Activated CD4-positive, alpha-beta T cell treated with anti-CD3 and anti-CD28 coated beads, Interleukin-10, Interleukin-2, amounts not matched to agents 100 ng/mL and 50 ng/mL, durations not matched to agents 16 hours and 8 hours (primary cell): ENCODE measurements around the gene CXCR3.
A peak's percentile ranks its signal among the peaks of the same experiment; 100 is the strongest.
"Not testable (repeated sequence)": the region's sequence is repeated elsewhere in the genome, so short reads cannot be mapped to it uniquely, and the experiment has no call there.

ENCODE experiments used
- DNase-seq: peaks from one replicate; pipeline ENCODE4 v3.0.0-alpha.2; 2020

Gene CXCR3

GRCh38 chrX:71636438-71637252 lies 18.3 kb upstream of the CXCR3 start:
- no peak for DNase-seq

- DNase-seq = no peak
Measured at GRCh38 chrX:71634366-71634765, 16.1 kb upstream of the CXCR3 start.

- no peak for DNase-seq
Measured at GRCh38 chrX:71632923-71633657, 14.8 kb upstream of the CXCR3 start.

DNA sequence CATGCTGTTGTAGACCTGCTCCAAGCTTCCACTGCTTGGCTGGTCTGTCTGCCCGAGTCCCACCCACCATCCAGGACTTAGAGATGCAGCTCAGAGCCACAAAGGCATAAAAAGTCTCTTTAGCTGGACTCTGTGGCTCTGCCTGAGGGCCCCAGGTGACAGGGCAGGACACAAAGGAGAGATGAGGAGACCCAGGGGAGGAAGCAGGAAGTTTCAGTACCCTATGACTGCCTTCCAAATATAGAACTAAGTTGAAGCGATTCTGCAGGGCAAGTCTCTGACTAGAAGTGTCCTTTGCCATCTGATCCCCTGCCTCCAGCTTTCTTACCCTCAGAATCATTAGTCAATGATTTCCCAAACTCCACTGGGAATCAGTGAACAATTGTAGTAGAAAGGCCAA lies 11.2 kb upstream of the CXCR3 start:
- DNase-seq = no peak

DNA sequence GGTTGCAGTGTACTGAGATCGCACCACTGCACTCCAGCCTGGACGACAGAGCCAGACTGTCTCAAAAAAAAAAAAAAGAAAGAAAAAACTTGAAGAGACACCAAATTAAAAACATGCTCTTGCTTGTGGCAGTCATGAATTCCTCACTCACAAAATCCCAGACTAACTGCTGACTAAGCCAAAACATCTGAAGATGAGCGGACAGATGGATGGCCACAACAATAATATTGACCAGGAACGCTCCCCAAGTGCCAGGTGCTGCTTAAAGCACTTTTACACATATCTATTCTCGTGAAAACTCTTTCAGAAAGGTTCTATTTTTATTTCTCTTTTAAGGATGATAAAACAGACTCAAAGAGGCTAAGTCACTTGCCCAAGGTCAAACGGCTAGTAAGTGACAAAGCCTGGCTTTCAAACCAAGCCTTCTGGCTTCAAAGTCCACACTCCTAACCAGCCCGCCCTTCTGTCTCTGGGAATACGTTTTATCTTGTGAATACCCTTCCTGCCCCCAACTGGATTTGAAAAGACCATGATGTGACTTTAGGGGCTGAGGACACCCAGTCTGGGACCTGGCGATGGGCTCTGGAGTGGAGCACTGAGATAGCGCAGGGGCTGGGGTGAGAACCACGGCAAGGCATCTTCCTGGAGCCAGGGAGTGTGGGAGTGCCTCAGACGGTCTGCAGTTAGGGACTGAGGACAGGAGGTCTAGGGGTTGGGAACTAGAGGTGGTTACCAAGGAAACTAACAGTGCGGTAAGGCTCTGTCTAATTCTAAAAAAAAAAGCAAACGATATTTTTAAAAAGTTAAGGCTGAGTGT lies 9.5 kb upstream of the CXCR3 start:
- DNase-seq = no peak

DNA sequence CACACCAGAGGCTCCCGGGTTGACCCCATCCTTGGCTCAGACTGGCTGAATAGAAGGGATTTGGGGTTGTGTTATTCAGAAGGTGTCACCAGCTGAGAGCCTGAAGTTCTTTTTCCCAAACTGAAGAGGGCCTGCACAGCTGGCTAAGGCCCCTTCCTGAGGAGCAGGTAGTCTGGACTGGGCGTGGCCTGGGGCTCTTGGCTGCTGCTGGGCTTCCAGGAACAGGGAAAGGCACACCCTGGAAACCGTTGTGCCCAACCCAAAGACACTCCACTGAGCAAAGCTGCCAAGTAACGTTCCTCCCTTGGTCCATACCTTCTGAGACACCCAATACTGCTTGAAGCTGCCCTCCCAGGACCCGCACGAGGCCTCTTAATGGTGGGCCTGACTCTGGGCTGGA lies 8.3 kb upstream of the CXCR3 start:
- DNase-seq = no peak

- no peak for DNase-seq
Measured at GRCh38 chrX:71625471-71625870, 7.2 kb upstream of the CXCR3 start.

GRCh38 chrX:71623714-71624113 lies 5.4 kb upstream of the CXCR3 start:
- DNase-seq = no peak

- DNase-seq = peak; percentile 92
Measured at GRCh38 chrX:71622576-71623450, 4.5 kb upstream of the CXCR3 start.

- no peak for DNase-seq
Measured at GRCh38 chrX:71622032-71622575, 3.8 kb upstream of the CXCR3 start.

GRCh38 chrX:71621603-71622002 lies 3.3 kb upstream of the CXCR3 start:
- DNase-seq = no peak

GRCh38 chrX:71619986-71620385 lies 1.7 kb upstream of the CXCR3 start:
- DNase-seq = no peak

GRCh38 chrX:71619193-71619592 lies 882 bp upstream of the CXCR3 start:
- DNase-seq = peak; percentile 64

DNA sequence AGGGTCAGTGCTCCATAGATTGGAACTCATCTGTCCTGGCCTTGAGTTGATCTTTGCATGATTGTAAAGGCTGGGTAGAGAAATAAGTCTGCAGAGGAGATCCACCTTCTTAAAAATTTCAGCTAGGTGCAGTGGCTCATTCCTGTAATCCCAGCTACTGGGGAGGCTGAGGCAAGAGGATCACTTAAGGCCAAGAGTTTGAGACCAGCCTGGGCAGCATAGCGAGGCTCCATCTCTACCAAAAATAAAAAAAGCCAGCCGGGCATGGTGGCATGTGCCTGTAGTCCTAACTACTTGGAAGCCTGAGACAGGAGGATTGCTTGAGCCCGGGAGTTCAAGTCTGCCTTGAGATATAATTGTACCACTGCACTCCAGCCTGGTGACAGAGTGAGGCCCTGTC lies 476 bp upstream of the CXCR3 start:
- no peak for DNase-seq

DNA sequence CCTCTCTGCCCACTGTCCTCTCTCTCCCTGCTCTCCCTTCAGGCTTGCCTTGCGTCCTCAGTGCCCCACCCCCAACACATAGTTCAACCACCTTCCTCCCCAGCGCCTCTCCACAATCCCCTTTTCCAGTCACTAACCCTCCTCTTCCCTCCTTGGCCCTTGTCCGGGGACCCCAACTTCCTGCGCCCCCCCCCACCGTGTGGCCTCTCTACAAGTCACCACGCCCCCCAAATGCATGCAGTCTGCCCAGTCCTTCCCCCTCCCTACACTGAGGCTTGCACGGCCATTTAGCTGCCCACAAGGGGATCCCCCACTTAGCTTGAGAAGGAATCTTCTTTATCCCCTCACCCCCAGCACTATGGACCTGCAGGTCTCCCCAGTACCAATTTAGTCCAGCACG lies 569 bp downstream of the CXCR3 start:
- no peak for DNase-seq

GRCh38 chrX:71616672-71617529 lies 1.4 kb downstream of the CXCR3 start:
- peak; percentile 45 for DNase-seq

DNA sequence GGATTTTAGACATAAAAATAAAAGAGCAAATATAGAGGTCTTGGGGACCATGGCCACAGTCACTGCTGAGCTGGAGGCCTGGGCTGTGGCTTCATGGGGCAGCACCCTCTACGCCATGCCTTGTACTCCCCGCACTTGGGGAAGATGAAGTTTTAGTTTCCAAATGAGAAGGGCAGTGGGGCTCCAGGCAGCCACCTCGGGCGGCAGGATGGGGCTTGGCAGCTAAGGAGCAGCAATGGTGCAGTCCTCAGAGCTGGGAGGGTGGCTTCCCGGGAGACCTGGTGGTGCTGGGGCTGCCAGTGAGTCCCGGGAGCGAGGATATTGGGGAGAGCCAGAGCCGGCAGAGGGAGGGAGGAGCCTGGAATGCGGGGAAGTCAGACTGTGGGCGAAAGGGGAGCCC lies 2.4 kb downstream of the CXCR3 start:
- peak; percentile 58 for DNase-seq

- no peak for DNase-seq
Measured at GRCh38 chrX:71615056-71615455, 3.3 kb downstream of the CXCR3 start.

DNA sequence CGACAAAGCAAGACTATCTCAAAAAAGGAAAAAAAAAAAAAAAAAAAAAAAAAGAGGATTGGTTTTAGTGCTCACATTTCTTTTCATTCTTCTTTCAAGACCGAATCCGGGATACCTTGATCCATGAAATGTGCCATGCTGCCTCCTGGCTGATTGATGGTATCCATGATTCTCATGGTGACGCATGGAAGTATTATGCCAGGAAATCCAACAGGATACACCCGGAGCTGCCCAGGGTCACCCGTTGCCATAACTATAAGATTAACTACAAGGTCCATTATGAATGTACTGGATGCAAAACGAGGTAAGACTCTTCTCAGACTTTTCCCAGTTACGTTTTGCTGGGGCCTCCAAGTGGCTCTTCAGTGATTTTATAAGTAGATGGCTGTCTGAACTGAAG lies 6.1 kb downstream of the CXCR3 start:
- DNase-seq = no peak

DNA sequence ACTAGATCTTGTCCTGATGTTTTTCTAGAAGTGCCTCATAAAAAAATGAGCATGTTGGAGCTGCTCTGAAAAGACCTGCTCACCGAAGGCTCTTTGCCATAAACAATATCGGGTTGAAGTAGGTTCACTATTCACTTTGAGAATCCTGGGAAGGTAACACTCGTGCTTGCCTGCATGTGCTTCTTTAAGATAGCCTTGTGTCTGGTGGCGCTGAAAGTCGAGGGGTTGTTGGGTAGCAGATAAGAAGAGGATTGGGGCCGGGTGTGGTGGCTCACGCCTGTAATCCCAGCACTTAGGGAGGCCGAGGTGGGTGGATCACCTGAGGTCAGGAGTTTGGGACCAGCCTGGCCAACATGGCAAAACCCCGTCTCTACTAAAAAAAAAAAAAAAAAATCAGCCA lies 6.6 kb downstream of the CXCR3 start:
- DNase-seq = not testable (repeated sequence)

GRCh38 chrX:71609095-71609750 lies 9.1 kb downstream of the CXCR3 start:
- peak; percentile 21 for DNase-seq
